Liver (tissue), 9 donors: ENCODE measurements around the gene MST1. TPM values are rescaled to one million over a fixed set of nuclear protein-coding genes. Genes with fewer than 3 reads are reported as not detected.

Experiments used
- DNase-seq: peaks from one replicate; pipeline ENCODE4 v3.0.0-alpha.2; 2017; ENCODE audit warnings: low spot score
- H3K27ac ChIP-seq, 2 donors: one replicate each; pipeline ENCODE4 v1.7.0; 2013; ENCODE audit warnings: inconsistent platforms in 2 of 2, low read length in 2 of 2, control low read depth in 1 of 2, low read depth in 1 of 2, mild to moderate bottlenecking in 1 of 2
- H3K27me3 ChIP-seq, 4 donors: one replicate each; pipeline versions ENCODE4 v1.6.1 to v1.7.0; 2013; ENCODE audit warnings: low read length in 3 of 4, inconsistent platforms in 1 of 4, mild to moderate bottlenecking in 1 of 4, moderate library complexity in 1 of 4; ENCODE audit not compliant: control insufficient read depth in 4 of 4, insufficient read depth in 4 of 4
- H3K36me3 ChIP-seq, 4 donors: one replicate each; pipeline versions ENCODE4 v1.6.1 to v1.7.0; 2013; ENCODE audit warnings: low read length in 3 of 4, mild to moderate bottlenecking in 3 of 4, low read depth in 1 of 4, moderate library complexity in 1 of 4; ENCODE audit not compliant: control insufficient read depth in 4 of 4, insufficient read depth in 3 of 4
- H3K4me1 ChIP-seq, 4 donors: one replicate each; pipeline versions ENCODE4 v1.6.1 to v1.7.0; 2013; ENCODE audit warnings: low read length in 3 of 4, mild to moderate bottlenecking in 3 of 4, moderate library complexity in 1 of 4; ENCODE audit not compliant: control insufficient read depth in 4 of 4, insufficient read depth in 4 of 4
- H3K4me3 ChIP-seq, 3 donors: one replicate each; pipeline versions ENCODE4 v1.6.1 to v1.7.0; 2013; ENCODE audit warnings: low read length in 3 of 3, control low read depth in 1 of 3, low read depth in 1 of 3, mild to moderate bottlenecking in 1 of 3
- H3K9ac ChIP-seq, 2 donors: one replicate each; pipeline ENCODE4 v1.7.0; 2013; ENCODE audit warnings: low read length in 2 of 2, mild to moderate bottlenecking in 2 of 2, moderate library complexity in 2 of 2, control low read depth in 1 of 2, low read depth in 1 of 2
- H3K9me3 ChIP-seq, 4 donors: one replicate each; pipeline versions ENCODE4 v1.6.1 to v1.7.0; 2013; ENCODE audit warnings: low read length in 3 of 4; ENCODE audit not compliant: control insufficient read depth in 4 of 4
- EGR1 ChIP-seq, 2 donors: IDR thresholded peaks; 2 replicates each; pipeline ENCODE4 v1.6.1; 2016 to 2018; ENCODE audit warnings: antibody characterized with exemption in 2 of 2, low read depth in 2 of 2
- FOXA1 ChIP-seq: IDR thresholded peaks from 2 replicates; pipeline ENCODE4 v1.6.1; 2016; ENCODE audit warnings: antibody characterized with exemption
- FOXA2 ChIP-seq: IDR thresholded peaks from 2 replicates; pipeline ENCODE4 v1.6.1; 2016; ENCODE audit warnings: antibody characterized with exemption
- GABPA ChIP-seq, 2 donors: IDR thresholded peaks in 1 of 2; conservative IDR thresholded peaks in 1 of 2; 2 replicates each; pipeline ENCODE4 v1.6.1; 2016; ENCODE audit warnings: antibody characterized with exemption in 2 of 2, mild to moderate bottlenecking in 1 of 2, moderate library complexity in 1 of 2
- HNF4A ChIP-seq, 2 donors: conservative IDR thresholded peaks; 2 replicates each; pipeline ENCODE4 v1.6.1; 2016; ENCODE audit warnings: antibody characterized with exemption in 2 of 2, mild to moderate bottlenecking in 2 of 2
- HNF4G ChIP-seq: IDR thresholded peaks from 2 replicates; pipeline ENCODE4 v1.6.1; 2016; ENCODE audit warnings: antibody characterized with exemption
- JUND ChIP-seq, 2 donors: IDR thresholded peaks; 2 replicates each; pipeline ENCODE4 v1.6.1; 2016; ENCODE audit warnings: antibody characterized with exemption in 2 of 2
- NR2F2 ChIP-seq: IDR thresholded peaks from 2 replicates; pipeline ENCODE4 v1.6.1; 2016; ENCODE audit warnings: antibody characterized with exemption
- RAD21 ChIP-seq, 2 donors: IDR thresholded peaks; 2 replicates each; pipeline ENCODE4 v1.6.1; 2016; ENCODE audit warnings: antibody characterized with exemption in 2 of 2, mild to moderate bottlenecking in 2 of 2
- REST ChIP-seq: IDR thresholded peaks from 2 replicates; pipeline ENCODE4 v1.6.1; 2016; ENCODE audit warnings: antibody characterized with exemption, mild to moderate bottlenecking
- RXRA ChIP-seq, 2 donors: IDR thresholded peaks; 2 replicates each; pipeline ENCODE4 v1.6.1; 2017 to 2018; ENCODE audit warnings: antibody characterized with exemption in 2 of 2, mild to moderate bottlenecking in 1 of 2
- SP1 ChIP-seq: IDR thresholded peaks from 2 replicates; pipeline ENCODE4 v1.6.1; 2018; ENCODE audit warnings: antibody characterized with exemption, mild to moderate bottlenecking
- TAF1 ChIP-seq: conservative IDR thresholded peaks from 2 replicates; pipeline ENCODE4 v1.6.1; 2016; ENCODE audit warnings: antibody characterized with exemption, mild to moderate bottlenecking
- WGBS: extraction: QIAGEN DNeasy Blood & Tissue Kit; methylation state at CpG from one replicate; pipeline ENCODE4 v1.1.7; 2013; 5-methylcytosine and 5-hydroxymethylcytosine counted together
- polyA plus RNA-seq, 2 donors: library from polyadenylated mRNA; stranded (reverse) in 1 of 2; unstranded in 1 of 2; fragments of 200-250 nt in 1 of 2; fragments of >200 nt in 1 of 2; fragmentation: Nextera tagmentation in 1 of 2; extraction: Ambion mirVana in 1 of 2; gene quantifications; one replicate each; pipeline versions ENCODE4 v1.2.1 to v1.2.3, GENCODE V29; 2013 to 2015
- total RNA-seq, 2 donors: library from RNA; depleted of rRNA; stranded (reverse); fragments of >200 nt; gene quantifications; one replicate each; pipeline ENCODE4 v1.2.3, GENCODE V29; 2014
- TF ChIP-seq, protein P1 (sequence below): IDR thresholded peaks from 2 replicates; pipeline ENCODE4 v1.6.1; 2016; ENCODE audit warnings: antibody characterized with exemption
- TF ChIP-seq, protein P2 (sequence below): IDR thresholded peaks from 2 replicates; pipeline ENCODE4 v1.6.1; 2016; ENCODE audit warnings: antibody characterized with exemption
- TF ChIP-seq, protein P3 (sequence below): fragments of 150-350 bp; IDR thresholded peaks from 2 replicates; pipeline ENCODE4 v1.5.1; 2017; ENCODE audit warnings: improper control_type of control experiment, low read depth, low read length; ENCODE audit not compliant: missing input control
- donor health status: healthy.
- donor health status: healthy.
- donor health status: healthy.
- donor health status: healthy.
- donor health status: healthy.

MST1 gene
- total and polyA plus RNA-seq, 4 donors = 262 to 634 (median 530) TPM

DNA sequence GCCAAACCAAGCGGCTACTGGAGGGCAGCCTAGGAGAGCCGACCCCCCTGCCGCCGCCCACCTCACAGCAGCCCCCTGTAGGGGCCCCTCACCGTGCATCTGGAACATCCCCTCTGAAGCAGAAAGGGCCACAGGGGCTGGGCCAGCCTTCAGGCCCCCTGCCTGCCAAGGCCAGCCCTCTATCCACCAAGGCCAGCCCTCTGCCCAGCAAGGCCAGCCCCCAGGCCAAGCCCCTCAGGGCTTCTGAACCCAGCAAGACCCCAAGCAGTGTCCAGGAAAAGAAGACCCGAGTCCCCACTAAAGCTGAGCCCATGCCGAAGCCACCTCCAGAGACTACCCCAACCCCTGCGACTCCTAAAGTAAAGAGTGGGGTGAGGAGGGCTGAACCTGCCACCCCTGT is 38.6 kb downstream of the MST1 start:
- DNase-seq = no peak
- peaks cover 3 to 19% (median 10%) of the 10 kb centered on the region in 4 donors for H3K4me1 ChIP-seq

DNA sequence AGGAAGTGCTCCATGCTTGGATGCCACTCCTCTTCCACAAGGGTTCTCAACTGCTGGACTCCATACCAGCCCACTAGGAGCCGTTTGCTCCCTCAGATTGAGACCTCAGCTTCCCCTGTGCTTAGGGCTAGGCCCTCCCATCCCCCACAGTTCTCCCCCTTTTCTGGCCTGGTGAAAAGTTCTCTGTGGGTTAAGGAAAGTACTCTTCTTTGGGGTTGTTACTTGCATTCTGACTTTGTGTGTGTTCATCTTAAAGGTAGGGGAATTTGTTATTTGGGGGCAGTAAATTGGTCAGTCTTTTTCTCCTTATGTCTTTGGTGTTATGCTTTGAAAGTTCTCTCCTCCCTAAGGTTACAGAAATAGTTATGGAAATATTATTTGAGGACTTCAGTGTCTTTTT is 39.1 kb downstream of the MST1 start:
- Histone ChIP-seq H3K27me3 (no peaks in the 10 kb centered on the region), H3K27ac (no peak overlapping the region), H3K9ac (no peak overlapping the region), H3K36me3 (no peaks in the 10 kb centered on the region), H3K4me3 (no peak overlapping the region), H3K9me3 (no peaks in the 10 kb centered on the region), H3K4me1 (peaks cover 3 to 23% (median 13%) of the 10 kb centered on the region in 4 donors)
- TF ChIP-seq RXRA (IDR thresholded peaks at IDR 0.05) (no peak), FOXA1 (no peak), TAF1 (no peak), HNF4G (no peak), FOXA2 (no peak), REST (no peak), NR2F2 (no peak), GABPA (IDR thresholded peaks at IDR 0.05 in 1 of 2, conservative IDR thresholded peaks at IDR 0.05 in 1 of 2) (no peak)
- TF ChIP-seq, protein P1, sequence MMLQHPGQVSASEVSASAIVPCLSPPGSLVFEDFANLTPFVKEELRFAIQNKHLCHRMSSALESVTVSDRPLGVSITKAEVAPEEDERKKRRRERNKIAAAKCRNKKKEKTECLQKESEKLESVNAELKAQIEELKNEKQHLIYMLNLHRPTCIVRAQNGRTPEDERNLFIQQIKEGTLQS = no peak
- WGBS = 78% methylated on average over 1 of the region's 1 CpG
- no peak for DNase-seq

More for the DNA sequence above, 38.6 kb downstream of the MST1 start:
- Histone ChIP-seq H3K27me3 (no peaks in the 10 kb centered on the region), H3K36me3 (no peaks in the 10 kb centered on the region), H3K9ac (no peak overlapping the region), H3K9me3 (no peaks in the 10 kb centered on the region), H3K4me3 (no peak overlapping the region), H3K27ac (no peak overlapping the region)
- TF ChIP-seq, protein P2, sequence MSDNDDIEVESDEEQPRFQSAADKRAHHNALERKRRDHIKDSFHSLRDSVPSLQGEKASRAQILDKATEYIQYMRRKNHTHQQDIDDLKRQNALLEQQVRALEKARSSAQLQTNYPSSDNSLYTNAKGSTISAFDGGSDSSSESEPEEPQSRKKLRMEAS = no peak
- TF ChIP-seq GABPA (IDR thresholded peaks at IDR 0.05 in 1 of 2, conservative IDR thresholded peaks at IDR 0.05 in 1 of 2) = no peak
- no peak for TF ChIP-seq HNF4A (conservative IDR thresholded peaks at IDR 0.05)
- TF ChIP-seq FOXA2 = no peak
- TF ChIP-seq EGR1 (IDR thresholded peaks at IDR 0.05; ENCODE audit: low read depth in 2 of 2) = no peak
- TF ChIP-seq FOXA1 = no peak
- no peak for TF ChIP-seq JUND (IDR thresholded peaks at IDR 0.05)
- TF ChIP-seq, protein P1 = no peak
- TF ChIP-seq RXRA (IDR thresholded peaks at IDR 0.05) = no peak
- TF ChIP-seq TAF1 = no peak
- TF ChIP-seq SP1 = no peak
- TF ChIP-seq RAD21 (IDR thresholded peaks at IDR 0.05) = no peak
- TF ChIP-seq, protein P3, sequence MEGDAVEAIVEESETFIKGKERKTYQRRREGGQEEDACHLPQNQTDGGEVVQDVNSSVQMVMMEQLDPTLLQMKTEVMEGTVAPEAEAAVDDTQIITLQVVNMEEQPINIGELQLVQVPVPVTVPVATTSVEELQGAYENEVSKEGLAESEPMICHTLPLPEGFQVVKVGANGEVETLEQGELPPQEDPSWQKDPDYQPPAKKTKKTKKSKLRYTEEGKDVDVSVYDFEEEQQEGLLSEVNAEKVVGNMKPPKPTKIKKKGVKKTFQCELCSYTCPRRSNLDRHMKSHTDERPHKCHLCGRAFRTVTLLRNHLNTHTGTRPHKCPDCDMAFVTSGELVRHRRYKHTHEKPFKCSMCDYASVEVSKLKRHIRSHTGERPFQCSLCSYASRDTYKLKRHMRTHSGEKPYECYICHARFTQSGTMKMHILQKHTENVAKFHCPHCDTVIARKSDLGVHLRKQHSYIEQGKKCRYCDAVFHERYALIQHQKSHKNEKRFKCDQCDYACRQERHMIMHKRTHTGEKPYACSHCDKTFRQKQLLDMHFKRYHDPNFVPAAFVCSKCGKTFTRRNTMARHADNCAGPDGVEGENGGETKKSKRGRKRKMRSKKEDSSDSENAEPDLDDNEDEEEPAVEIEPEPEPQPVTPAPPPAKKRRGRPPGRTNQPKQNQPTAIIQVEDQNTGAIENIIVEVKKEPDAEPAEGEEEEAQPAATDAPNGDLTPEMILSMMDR = no peak
- no peak for TF ChIP-seq NR2F2
- WGBS = 89% methylated on average over 8 of the region's 8 CpGs
